H1 (cell line): ENCODE data around the gene USP6. TPM values are rescaled to one million over a fixed set of nuclear protein-coding genes. Genes with fewer than 3 reads are reported as not detected.

Experiments
- CBX8 ChIP-seq: fragments of 300-800, 300-1000 bp; sonication (generic); IDR thresholded peaks from 2 replicates; pipeline ENCODE4 v1.7.1; 2016; ENCODE audit warnings: low read depth, low read length, borderline replicate concordance
- GABPA ChIP-seq: IDR thresholded peaks from 2 replicates; pipeline ENCODE4 v1.6.1; 2011; ENCODE audit warnings: mild to moderate bottlenecking, low read length, moderate library complexity, borderline replicate concordance; ENCODE audit not compliant: insufficient read depth
- SP4 ChIP-seq: IDR thresholded peaks from 2 replicates; pipeline ENCODE4 v1.6.1; 2012; ENCODE audit warnings: low read length, inconsistent platforms
- polyA plus RNA-seq, 7 experiments: library from polyadenylated mRNA; depleted of rRNA in 3 of 7; stranded (reverse) in 5 of 7; unstranded in 2 of 7; fragments of >200 nt in 5 of 7; fragments of 200-250 nt in 2 of 7; gene quantifications; 1 replicate in 5 of 7; 2 replicates in 1 of 7; 4 replicates in 1 of 7; pipeline versions ENCODE4 v1.2.1 to v1.2.3, GENCODE V29; 2011 to 2013; ENCODE audit warnings: missing spikeins in 2 of 7, mixed read lengths in 2 of 7
- total RNA-seq: library from RNA; stranded (reverse); fragmentation: NEBNext Ultra II Directional; extraction: Animal tissue kit (Norgen Biotek cat#: 25700); gene quantifications from 2 replicates; pipeline ENCODE4 v1.2.1, GENCODE V29; 2021

The USP6 gene
- total and polyA plus RNA-seq, 2 of the 8 experiments (the other 6 are each of a cell fraction or from before 2014, with no cell fraction given), result 0.08 to 0.32 TPM

DNA sequence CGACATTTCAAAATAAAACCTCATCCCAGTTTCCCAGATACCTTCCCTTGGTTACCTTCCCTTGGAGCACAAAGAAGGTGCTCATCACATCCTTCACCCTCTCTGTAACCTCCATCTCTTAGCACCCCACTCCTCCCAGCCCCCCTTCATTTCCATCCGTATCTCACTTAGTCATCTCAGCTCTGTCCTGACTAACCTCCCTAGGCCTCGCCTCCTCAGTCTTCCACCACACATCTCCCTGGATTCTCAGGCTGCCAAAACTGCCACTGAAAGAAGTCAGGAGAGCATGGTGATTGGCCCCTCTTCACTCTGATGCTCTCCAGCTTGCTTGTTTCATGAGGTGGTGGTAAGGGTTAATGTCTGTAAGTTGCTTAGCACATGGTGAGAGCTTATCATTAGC is 35.2 kb upstream of the USP6 start (continued):
- no peak for TF ChIP-seq GABPA
- no peak for TF ChIP-seq CBX8
- no peak for TF ChIP-seq SP4
